Measurements from ENCODE around the gene CRLF1. TPM values are rescaled to one million over a fixed set of nuclear protein-coding genes. Genes with fewer than 3 reads are reported as not detected.

Gene CRLF1
- total RNA-seq, 8 experiments from 2014 or later, result 1.5 to 18.3 (median 4.7) TPM

DNA sequence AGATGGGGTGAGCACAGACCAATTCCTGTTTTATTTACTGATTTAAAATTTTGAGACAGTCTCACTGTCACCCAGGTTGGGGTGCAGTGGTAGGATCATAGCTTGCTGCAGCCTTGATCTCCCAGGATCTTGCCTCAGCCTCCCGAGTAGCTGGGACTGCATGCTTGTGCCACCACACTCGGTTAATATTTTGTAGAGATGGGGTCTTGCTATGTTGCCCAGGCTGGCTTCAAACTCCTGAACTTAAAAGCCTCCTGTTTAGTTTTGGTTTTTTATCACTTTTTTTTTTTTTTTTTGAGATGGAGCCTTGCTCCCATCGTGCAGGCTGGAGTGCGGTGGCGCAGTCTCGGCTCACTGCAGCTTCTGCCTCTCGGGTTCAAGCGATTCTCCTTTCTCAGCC, 30.2 kb downstream of the CRLF1 start:
- Histone ChIP-seq H3K27ac (no peak overlapping the region), H3K4me3 (no peak overlapping the region), H3K4me1 (replicated peaks in 1 of 2) (peaks cover 8% of the 10 kb centered on the region in 2 donors)
- in situ Hi-C loops (cut with MboI; ENCODE audit: low pct_unique_long_range_greater_than_20kb in 2 of 9, low sequenced_read_pairs in 9 of 9, unreplicated experiment in 9 of 9), result loop anchor here in 5 of 9 experiments (25.0 kb wide), 3 partner anchors 261 to 411 kb away; partner anchors contain the start of gene UPF1 (in 3 of the 5)
- WGBS, 10 experiments, result 77 to 96% (median 93%) methylated on average over 3 to 7 of the region's 8 CpGs; no CpG with 5 or more reads in 5 of the 10 experiments
- ATAC-seq (replicated peaks in 6 of 8), result no peak

GRCh38 chr19:18574691-18575291, 31.8 kb downstream of the CRLF1 start:
- peaks cover 8 to 10% of the 10 kb centered on the region in 2 donors for H3K4me1 ChIP-seq (replicated peaks in 1 of 2)
- in situ Hi-C loops (cut with MboI; ENCODE audit: low pct_unique_long_range_greater_than_20kb in 2 of 9, low sequenced_read_pairs in 9 of 9, unreplicated experiment in 9 of 9), result loop anchor here in 5 of 9 experiments (25.0 kb wide), 3 partner anchors 263 to 413 kb away; partner anchors contain the start of gene UPF1 (in 3 of the 5)
- no peak for ATAC-seq (replicated peaks in 6 of 8)
- H3K4me3 ChIP-seq, result no peak overlapping the region
- no peak overlapping the region for H3K27ac ChIP-seq
- 84 to 100% (median 94%) methylated on average over 1 to 8 of the region's 18 CpGs; no CpG with 5 or more reads in 6 of the 10 experiments for WGBS, 10 experiments

DNA sequence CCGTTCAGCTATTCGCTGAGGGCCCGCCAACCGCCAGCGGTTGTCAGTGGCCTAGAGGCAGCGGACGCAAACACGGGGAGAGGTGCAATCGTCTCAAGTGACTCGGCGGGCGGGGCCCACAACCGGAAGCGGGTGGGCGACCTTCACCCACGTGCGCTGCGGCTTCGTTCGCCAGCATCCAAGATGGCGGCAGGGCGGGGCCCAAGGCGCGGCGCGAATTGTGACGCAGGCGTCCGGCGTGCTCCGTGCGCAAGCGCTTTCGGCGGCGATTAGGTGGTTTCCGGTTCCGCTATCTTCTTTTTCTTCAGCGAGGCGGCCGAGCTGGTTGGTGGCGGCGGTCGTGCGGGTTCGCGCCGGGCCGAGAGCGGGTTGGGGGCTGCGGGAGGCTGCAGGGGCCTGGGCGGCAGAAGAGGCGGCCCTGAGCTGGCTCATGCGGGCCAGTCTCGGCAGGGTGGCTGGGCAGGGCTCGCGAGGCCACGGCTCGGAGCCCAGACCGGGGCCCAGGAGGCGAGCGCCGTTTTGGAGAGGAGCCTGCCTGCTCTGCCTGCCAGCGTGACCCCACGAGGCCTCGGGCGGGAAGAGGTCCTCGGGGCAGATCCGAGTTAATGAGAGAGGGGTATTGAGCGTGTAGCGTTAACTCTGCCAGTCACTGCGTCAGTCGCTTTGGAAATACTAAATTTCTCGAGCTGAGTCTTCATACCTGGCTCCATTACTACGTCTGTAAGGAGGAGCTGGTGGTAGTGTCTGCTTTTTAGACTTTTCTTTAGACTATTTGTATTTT, 34.8 kb downstream of the CRLF1 start, which contains the start of gene UBA52:
Gene UBA52, plus strand, starts transcription at position 294 of the 781 bp plus-strand sequence. CDS start 1,444 bp downstream, outside the sequence.
- WGBS, 10 experiments, result 0 to 7% (median 0%) methylated on average over 1 to 13 of the region's 75 CpGs; no CpG with 5 or more reads in 4 of the 10 experiments
- peak; percentile 93 to 98 (median 96) for ATAC-seq (replicated peaks in 6 of 8)
- Histone ChIP-seq H3K27ac (peak within 1 kb of the TSS; percentile 75 to 90), H3K4me3 (peak within 1 kb of the TSS; percentile 51 to 95 (median 77)), H3K4me1 (replicated peaks in 1 of 2) (peaks cover 8 to 10% of the 10 kb centered on the region in 2 donors)
- in situ Hi-C loops (cut with MboI; ENCODE audit: low pct_unique_long_range_greater_than_20kb in 2 of 9, low sequenced_read_pairs in 9 of 9, unreplicated experiment in 9 of 9), result no loop called here

DNA sequence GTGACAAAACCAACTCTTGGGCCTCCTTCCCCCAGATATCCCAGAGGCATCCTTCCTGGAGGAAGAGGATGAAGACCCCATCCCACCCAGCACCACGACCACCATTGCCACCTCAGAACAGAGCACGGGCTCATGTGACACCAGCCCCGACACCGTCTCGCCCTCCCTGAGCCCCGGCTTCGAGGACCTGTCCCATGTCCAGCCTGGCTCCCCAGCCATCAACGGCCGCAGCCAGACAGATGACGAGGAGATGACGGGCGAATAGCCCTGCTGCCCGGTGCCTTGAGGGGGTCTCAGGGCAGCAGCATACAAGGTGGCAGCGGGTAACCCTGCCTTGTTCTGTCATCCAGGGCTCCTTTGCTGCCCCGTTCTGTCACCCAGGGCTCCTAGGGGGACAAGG, 38.2 kb downstream of the CRLF1 start:
- Histone ChIP-seq H3K4me1 (replicated peaks in 1 of 2) (peaks cover 8 to 10% of the 10 kb centered on the region in 2 donors), H3K4me3 (no peak overlapping the region), H3K27ac (no peak overlapping the region)
- ATAC-seq (replicated peaks in 6 of 8), result no peak
- 88 to 100% (median 100%) methylated on average over 2 to 6 of the region's 15 CpGs; no CpG with 5 or more reads in 7 of the 10 experiments for WGBS, 10 experiments
- in situ Hi-C loops (cut with MboI; ENCODE audit: low pct_unique_long_range_greater_than_20kb in 2 of 9, low sequenced_read_pairs in 9 of 9, unreplicated experiment in 9 of 9), result no loop called here

DNA sequence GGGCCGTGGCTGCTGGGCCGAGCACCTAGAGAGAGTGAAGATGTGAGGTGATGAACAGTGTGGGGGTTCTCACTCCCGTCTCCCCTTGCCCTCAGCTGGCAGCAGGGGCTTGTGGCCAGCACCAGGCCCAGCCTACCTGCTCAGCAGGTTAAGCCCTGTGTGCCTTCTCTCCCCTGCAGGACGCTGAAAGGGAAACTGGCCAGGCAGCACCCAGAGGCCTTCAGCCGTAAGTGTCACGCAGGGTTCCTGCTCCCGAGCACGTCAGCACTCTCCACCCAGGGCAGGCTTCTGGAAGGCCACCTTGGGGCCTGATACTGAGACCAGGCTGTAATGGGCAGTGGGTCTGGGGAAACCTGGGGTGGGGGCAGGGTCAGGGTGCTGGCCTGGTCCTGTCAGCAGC, 39.6 kb downstream of the CRLF1 start:
- no peak overlapping the region for H3K4me3 ChIP-seq
- H3K27ac ChIP-seq, result no peak overlapping the region
- peaks cover 0 to 2% of the 10 kb centered on the region in 2 donors for H3K4me1 ChIP-seq (replicated peaks in 1 of 2)
- in situ Hi-C loops (cut with MboI; ENCODE audit: low pct_unique_long_range_greater_than_20kb in 2 of 9, low sequenced_read_pairs in 9 of 9, unreplicated experiment in 9 of 9), result no loop called here
- ATAC-seq (replicated peaks in 6 of 8), result no peak
- 90 to 100% (median 97%) methylated on average over 1 to 3 of the region's 8 CpGs; no CpG with 5 or more reads in 6 of the 10 experiments for WGBS, 10 experiments

- H3K4me1 ChIP-seq (replicated peaks in 1 of 2), result peaks cover 0 to 5% of the 10 kb centered on the region in 2 donors
- WGBS, 10 experiments, result 58 to 96% (median 93%) methylated on average over 3 to 12 of the region's 14 CpGs; no CpG with 5 or more reads in 7 of the 10 experiments
Observed at GRCh38 chr19:18562086-18562485, 44.5 kb downstream of the CRLF1 start.

DNA sequence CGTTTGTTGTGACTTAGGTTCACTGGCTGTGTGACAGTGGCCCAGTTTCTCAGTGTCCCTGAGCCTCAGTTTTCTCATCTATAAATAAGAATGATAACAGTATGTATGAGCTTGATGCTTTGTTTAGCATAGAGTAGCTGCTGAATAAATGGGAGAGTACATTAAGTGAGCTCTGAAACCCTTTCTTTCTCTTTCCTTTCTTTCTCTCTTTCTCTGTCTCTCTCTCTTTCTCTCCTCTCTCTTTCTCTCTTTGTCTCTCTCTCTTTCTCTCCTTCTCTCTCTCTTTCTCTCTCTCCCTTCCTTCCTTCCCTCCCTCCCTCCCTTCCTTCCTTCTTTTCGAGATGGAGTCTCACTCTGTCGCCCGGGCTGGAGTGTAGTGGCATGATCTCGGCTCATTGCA, 46.9 kb downstream of the CRLF1 start:
- Histone ChIP-seq H3K27ac (no peak overlapping the region), H3K4me1 (replicated peaks in 1 of 2) (peaks cover 0 to 5% of the 10 kb centered on the region in 2 donors), H3K4me3 (no peak overlapping the region)
- ATAC-seq (replicated peaks in 6 of 8), result no peak
- 0 to 86% (median 65%) methylated on average over 1 to 5 of the region's 5 CpGs; no CpG with 5 or more reads in 4 of the 10 experiments for WGBS, 10 experiments
- in situ Hi-C loops (cut with MboI; ENCODE audit: low pct_unique_long_range_greater_than_20kb in 2 of 9, low sequenced_read_pairs in 9 of 9, unreplicated experiment in 9 of 9), result no loop called here

More at GRCh38 chr19:18562086-18562485, 44.5 kb downstream of the CRLF1 start:
- ATAC-seq (replicated peaks in 6 of 8), result no peak
- no peak overlapping the region for H3K4me3 ChIP-seq
- H3K27ac ChIP-seq, result no peak overlapping the region
- in situ Hi-C loops (cut with MboI; ENCODE audit: low pct_unique_long_range_greater_than_20kb in 2 of 9, low sequenced_read_pairs in 9 of 9, unreplicated experiment in 9 of 9), result no loop called here

DNA sequence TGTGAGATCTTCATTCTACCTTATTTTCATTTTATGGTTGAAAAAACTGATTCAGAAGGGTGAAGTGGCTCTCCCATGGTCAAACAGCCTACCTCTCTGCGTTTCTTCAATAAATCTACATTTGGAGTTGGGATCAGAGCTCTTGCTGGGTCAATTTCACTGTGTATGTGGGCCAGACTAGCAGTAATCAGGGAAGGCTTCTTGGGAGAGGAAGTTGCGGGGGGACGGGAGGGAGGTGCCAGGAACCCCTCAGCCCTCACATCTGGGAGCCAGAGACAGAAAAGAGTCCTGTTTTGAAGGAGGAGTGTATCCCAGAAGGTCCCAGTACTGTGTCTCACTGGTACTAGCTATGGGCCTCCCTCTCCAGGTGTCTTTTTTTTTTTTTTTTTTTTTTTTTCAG, 48.0 kb downstream of the CRLF1 start:
- no peak for ATAC-seq (replicated peaks in 6 of 8)
- H3K27ac ChIP-seq, result peak overlapping the region in 1 of 2 donors; percentile 75
- peak overlapping the region; percentile 53 to 84 (median 69) for H3K4me3 ChIP-seq
- WGBS, 10 experiments, result 0 to 100% (median 53%) methylated on average over 1 to 3 of the region's 3 CpGs; no CpG with 5 or more reads in 4 of the 10 experiments
- peaks cover 0 to 5% of the 10 kb centered on the region in 2 donors for H3K4me1 ChIP-seq (replicated peaks in 1 of 2)
- in situ Hi-C loops (cut with MboI; ENCODE audit: low pct_unique_long_range_greater_than_20kb in 2 of 9, low sequenced_read_pairs in 9 of 9, unreplicated experiment in 9 of 9), result no loop called here

- Histone ChIP-seq H3K4me1 (replicated peaks in 1 of 2) (peaks cover 0 to 5% of the 10 kb centered on the region in 2 donors), H3K4me3 (peak overlapping the region; percentile 53 to 84 (median 69)), H3K27ac (peak overlapping the region; percentile 43 to 75)
- WGBS, 10 experiments, result 0 to 10% (median 0%) methylated on average over 2 to 8 of the region's 11 CpGs; no CpG with 5 or more reads in 4 of the 10 experiments
- in situ Hi-C loops (cut with MboI; ENCODE audit: low pct_unique_long_range_greater_than_20kb in 2 of 9, low sequenced_read_pairs in 9 of 9, unreplicated experiment in 9 of 9), result no loop called here
- ATAC-seq (replicated peaks in 6 of 8), result peak in 4 of 8 experiments; percentile 3 to 9 (median 5)
Observed at GRCh38 chr19:18558202-18558555, 48.4 kb downstream of the CRLF1 start.

DNA sequence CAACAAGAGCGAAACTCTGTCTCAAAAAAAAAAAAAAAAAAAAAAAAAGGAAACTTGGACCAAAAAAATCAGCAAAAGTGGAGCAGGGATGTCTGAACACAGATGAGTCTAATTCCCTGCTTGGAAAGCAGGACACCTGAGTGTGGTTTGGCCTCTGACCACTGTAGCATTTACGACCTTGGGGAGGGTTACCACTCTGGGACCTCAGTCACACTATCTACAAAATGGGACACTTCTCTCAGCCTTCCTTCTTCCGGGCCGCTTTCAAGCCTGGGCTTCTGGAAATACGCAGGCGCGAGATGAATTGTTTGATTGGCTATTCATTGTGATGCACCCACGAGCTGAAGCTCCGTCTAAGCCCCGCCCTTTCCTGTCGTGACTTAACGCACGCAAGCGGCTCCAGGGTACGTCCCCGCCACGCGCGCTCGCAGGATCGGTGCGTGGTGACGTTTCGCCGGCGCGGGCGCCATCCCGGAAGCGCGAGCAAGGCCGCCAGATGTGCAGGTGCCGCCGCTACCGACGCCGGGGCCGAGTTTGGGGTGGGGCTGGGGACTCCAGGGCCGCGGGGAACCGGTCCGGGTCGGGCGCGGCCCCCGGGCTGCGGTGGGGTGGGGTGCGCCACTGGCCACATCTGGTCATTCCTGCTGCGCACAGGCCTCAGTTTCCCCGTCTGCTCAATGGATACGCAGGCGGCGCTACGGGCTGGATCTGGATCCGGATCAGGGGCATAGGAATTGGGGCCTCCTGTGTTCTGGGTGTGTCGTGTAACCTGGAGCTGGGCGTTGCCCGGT, 49.0 kb downstream of the CRLF1 start, which contains the start of gene KXD1:
Gene KXD1, plus strand, starts transcription at position 460 of the 791 bp plus-strand sequence. CDS start 4,187 bp downstream, outside the sequence.
- ATAC-seq (replicated peaks in 6 of 8), result peak; percentile 96 to 99 (median 98)
- H3K27ac ChIP-seq, result peak within 1 kb of the TSS; percentile 43 to 75
- in situ Hi-C loops (cut with MboI; ENCODE audit: low pct_unique_long_range_greater_than_20kb in 2 of 9, low sequenced_read_pairs in 9 of 9, unreplicated experiment in 9 of 9), result no loop called here
- H3K4me3 ChIP-seq, result peak within 1 kb of the TSS; percentile 53 to 84 (median 69)
- peaks cover 0 to 5% of the 10 kb centered on the region in 2 donors for H3K4me1 ChIP-seq (replicated peaks in 1 of 2)
- WGBS, 10 experiments, result 0 to 58% (median 2%) methylated on average over 1 to 29 of the region's 58 CpGs; no CpG with 5 or more reads in 4 of the 10 experiments

GRCh38 chr19:18551631-18552030, 55.0 kb downstream of the CRLF1 start:
- in situ Hi-C loops (cut with MboI; ENCODE audit: low pct_unique_long_range_greater_than_20kb in 2 of 9, low sequenced_read_pairs in 9 of 9, unreplicated experiment in 9 of 9), result no loop called here
- Histone ChIP-seq H3K4me3 (no peak overlapping the region), H3K27ac (no peak overlapping the region), H3K4me1 (replicated peaks in 1 of 2) (no peaks in the 10 kb centered on the region)
- no peak for ATAC-seq (replicated peaks in 6 of 8)
- 40 to 92% (median 69%) methylated on average over 1 to 5 of the region's 6 CpGs; no CpG with 5 or more reads in 2 of the 10 experiments for WGBS, 10 experiments

DNA sequence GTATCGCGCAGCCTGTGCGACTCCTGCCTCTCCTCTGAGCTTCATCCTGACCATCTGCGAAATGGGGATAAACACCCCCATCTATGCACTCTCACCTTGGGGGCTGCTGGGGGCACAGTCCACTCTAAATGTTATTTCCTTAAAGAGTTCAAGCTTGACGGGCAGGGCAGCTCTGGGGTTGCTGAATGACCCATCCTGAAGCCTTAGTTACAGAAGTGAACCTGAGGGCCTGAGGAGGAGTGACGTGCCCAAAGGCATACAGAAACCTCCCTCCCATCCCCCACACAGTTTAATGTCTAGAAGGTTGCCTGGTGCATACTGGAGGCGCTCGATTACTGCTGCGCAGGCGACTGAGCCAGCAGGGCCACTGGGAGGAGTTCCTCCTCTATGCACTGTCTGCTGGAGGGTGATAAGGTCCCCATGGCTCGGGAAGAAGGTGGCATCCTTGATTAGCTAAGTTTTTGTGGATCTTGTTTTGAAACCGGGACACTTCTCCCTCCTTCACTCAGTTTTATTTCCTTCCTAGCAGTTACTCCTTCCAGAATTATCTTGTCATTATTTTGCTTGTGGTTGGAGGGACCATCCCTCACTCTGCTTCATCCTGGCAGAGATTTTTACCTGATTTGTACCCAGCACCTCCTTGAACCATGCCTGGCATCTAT, 62.7 kb downstream of the CRLF1 start:
- in situ Hi-C loops (cut with MboI; ENCODE audit: low pct_unique_long_range_greater_than_20kb in 2 of 9, low sequenced_read_pairs in 9 of 9, unreplicated experiment in 9 of 9), result no loop called here
- peak overlapping the region; percentile 54 to 87 (median 60) for H3K4me3 ChIP-seq
- peak overlapping the region in 1 of 2 donors; percentile 83 for H3K27ac ChIP-seq
- peaks cover 3 to 10% of the 10 kb centered on the region in 2 donors for H3K4me1 ChIP-seq (replicated peaks in 1 of 2)
- whole genome bisulfite sequencing, 10 experiments, result 0 to 60% (median 32%) methylated on average over 1 to 6 of the region's 12 CpGs; no CpG with 5 or more reads in 4 of the 10 experiments
- peak; percentile 26 to 88 (median 46) for ATAC-seq (replicated peaks in 6 of 8)

Data from motor neuron (in vitro differentiated cells).